Fibroblast of the conjunctiva (primary cell): Measurements from ENCODE around the gene SLC25A22.
A peak's percentile ranks its signal among the peaks of the same experiment; 100 is the strongest.

Experiments used
- DNase-seq: peaks from one replicate; pipeline ENCODE4 v3.0.0-alpha.2; 2010; ENCODE audit warnings: low read depth

Gene SLC25A22

DNA sequence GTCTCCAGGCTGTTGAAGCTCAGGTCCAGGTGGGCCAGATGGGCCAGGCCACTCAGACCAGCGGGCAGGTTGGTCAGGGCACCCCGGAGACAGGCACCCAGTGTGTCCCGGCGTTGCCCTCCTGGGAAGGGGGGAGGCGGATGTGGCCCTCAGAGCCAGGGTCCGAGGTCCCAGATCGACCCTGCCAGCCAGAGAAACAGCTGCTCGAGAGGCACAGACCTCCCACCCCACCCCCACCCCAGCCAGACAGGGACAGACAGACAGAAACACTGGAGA lies 5.3 kb upstream of the SLC25A22 start:
- no peak for DNase-seq

DNA sequence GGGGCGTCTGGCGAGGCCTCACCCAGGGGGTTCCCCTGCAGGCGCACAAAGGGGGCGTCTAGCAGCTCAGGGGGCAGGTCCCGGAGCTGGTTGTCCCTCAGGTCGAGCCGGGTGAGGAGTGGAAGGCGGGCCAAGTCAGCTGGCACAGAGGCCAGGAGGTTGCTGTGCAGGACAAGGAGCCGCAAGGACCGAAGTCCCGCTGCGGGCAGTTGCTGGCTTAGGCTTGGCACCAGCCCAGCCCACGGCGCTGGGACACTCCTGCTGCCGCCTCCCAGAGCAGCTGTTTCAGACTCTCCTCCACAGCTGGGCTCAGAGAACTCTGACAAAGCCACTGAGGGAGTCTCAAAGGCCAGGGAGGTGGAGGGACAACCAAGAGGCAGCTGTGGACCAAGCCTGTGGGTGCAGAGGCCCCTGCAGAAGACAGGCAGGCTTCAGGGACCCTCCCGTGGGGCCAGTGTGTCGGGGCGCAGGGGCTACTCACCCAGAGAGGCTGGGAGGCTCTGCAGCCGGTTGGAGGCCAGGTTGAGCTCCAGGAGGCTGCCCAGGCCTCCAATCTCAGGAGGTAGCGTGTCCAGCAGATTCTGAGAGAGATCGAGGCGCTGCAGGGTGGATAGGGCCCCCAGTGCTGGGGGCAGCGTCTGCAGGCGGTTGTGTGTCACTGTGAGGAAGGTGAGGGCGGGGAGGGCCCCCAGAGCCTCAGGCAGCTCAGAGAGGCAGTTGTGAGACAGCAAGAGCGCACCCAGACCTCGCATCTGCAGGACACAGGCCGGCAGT lies 4.8 kb upstream of the SLC25A22 start:
- DNase-seq = no peak

DNA sequence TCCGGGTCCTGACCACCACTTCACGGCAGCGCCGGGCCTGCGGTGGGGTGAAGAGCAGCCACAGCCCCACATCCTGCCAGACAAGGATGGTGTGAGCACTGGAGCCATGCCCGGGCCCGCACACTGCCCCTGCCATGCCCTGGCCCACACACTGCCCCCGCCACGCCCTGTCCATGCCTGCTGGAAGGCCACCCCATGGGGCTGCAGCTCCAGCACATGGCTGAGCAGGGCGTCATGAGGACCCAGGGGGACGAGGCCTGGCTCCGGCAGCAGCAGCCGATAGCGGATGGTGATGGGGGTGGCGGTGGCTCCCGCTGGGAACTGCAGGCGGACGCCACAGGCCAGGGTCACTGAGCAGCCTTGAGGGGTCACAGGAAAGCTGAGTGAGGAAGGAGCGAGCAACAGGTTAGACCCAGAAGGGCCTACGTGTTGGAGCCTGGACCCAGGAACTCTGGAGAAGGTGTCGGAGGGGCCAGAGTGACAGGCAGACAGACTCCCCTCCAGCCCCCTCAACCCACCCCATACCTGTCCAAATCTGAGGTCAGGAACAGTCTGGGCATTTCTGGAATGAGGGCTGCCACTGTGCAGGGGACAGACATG lies 4.0 kb upstream of the SLC25A22 start:
- no peak for DNase-seq

DNA sequence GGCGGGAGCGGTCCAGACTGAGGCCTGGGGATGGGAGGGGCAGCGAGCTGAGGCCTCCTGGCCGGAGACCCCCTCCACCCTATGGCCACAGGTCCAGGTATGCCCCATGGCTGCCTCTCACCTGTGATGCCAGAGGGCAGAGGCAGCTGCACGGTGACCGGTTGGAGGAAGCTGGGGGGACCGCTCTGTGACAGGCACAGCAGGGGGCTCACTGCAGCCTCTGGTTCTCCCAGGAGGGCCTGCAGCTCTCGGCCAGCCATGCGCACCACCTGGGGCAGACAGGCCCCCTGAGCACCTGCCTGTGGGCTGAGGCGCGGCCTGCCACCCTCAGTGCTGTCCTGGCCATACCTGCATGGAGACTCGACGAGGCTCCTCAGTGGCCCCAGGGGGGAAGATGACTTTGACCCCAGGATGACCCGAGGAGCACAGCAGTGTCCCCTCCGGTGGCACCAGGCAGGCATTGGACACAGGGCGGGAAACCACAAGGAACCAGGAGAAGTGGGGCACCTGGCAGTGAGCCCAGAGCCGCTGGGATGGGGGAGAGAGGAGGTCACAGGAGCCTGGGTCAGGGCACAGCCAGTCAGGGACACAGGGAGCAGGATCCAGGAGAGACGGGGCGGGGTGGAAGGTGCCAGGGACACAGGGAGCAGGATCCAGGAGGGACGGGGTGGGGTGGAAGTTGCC lies 3.2 kb upstream of the SLC25A22 start:
- DNase-seq = no peak

DNA sequence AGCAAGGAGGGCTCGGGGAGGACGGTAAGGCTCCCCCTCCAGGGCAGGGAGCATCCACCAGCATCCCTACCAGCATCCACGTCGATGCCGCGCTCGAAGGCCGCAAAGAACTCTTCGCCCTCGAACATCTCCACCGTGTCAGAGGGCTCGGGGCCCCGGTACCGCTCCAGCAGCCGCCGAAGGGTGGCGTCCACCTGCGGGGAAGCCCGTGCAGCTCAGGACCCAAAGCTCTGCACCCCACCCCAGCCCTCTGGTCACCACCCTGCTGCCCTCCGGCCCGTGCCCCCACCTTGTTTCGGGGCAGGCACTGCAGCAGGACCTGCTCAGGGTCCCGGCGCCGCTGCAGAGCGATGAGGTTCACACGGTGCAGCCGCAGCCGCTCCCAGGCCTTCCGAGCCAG lies 2.4 kb upstream of the SLC25A22 start:
- no peak for DNase-seq

DNA sequence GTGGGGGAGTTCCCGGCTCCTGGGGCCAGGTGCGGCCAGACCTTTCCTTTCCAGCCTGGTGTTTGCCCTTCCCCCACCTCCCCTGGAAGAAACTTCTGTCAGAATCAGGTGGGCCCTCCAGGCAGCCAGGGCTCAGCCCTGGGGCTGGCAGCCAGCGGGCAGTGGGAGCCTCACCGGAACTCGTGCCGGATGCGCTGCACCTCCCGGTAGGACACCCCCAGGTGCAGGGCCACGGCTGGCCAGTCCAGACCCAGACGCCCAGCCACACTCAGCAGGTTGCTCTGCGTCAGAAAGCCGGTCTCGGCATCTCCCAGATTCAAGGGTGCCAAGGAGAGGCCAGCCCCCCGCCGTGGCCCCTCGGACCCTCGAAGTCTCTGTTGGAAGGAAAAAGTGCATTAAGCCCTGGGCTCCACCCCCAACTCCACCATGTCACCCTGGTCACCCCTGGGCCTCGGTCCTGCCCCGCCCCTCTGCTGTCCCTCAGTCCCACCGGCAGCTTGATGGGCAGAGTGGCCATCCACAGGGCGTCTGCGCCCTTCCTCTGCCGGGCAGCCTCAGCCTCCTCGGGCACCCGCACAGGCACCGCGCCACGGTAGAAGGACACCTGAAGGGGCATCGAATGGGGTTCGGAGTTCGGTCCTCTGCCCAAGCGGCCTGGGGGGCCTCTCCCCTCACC lies 1.7 kb upstream of the SLC25A22 start:
- no peak for DNase-seq

DNA sequence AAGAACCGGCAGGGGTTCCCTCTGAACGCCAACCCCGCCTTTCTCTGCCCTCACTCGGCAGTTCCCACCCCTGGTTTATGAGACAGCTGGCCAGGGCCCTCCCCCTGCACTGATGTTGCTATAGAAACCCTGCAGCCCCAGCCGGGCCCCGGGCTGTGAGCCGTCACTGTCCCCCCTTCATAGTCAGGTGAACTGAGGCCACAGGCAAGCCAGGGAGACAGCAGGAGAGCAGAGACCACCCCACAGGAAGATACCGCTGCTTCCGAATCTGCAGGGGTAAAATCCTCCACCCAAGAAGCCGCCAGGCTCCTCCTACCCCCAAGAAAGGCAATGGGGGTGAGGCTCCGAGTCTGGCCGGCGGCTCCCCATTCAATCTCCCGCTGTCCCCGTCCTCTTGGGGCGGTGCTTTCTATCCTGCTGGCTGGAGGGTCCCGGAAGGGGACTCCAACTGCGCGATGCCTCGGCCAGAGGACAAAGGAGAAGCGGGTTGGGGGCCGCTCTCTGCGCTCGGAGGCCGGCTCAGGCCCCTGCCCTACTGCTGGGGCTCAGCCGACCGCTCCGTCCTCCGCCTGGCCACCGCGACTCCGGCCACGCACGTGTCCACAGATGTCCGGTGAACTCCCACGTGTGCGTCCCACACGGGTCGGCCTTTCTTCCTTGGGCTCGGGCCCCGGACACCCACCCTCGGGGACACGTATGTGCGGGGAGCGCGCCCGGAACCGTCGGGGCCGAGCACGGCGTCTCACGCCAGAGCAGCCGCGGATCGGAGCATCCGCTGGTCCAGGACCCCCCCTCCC lies 587 bp downstream of the SLC25A22 start:
- peak; percentile 62 for DNase-seq

DNA sequence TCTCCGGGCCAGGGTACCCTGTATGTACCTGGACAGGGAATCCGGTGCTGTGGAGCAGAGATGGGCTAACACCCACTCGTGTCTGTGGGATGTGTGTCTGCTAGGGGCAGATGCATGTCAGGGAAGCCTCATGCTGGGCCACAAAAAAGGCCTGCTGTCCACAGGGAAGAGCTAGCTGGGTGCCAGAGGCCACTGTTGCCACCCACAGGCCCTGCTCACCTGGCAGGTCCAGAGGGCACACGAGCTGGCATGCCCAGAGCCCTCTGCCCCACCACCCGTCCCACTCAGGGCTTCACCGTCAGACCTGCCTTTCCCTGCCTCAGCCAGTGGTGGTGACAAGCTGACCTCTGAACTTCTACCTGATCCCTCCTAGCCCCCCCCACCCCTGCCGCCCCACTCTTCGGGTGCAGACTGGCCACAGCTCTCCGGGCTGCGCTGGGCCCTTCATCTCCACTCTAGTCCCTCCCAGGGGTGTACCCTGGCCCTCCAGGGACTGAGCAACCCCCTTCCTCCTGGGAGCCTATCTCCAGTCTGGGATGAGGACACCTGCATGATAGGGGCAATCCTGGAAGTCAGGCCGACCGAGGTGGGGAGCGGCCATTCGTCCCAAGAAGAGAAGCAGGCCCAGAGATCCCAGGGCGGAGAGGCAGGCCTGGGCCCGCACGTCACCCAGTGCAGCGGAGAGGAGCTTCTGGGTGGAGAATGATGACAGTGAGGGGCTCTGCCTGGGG lies 1.4 kb downstream of the SLC25A22 start:
- no peak for DNase-seq

DNA sequence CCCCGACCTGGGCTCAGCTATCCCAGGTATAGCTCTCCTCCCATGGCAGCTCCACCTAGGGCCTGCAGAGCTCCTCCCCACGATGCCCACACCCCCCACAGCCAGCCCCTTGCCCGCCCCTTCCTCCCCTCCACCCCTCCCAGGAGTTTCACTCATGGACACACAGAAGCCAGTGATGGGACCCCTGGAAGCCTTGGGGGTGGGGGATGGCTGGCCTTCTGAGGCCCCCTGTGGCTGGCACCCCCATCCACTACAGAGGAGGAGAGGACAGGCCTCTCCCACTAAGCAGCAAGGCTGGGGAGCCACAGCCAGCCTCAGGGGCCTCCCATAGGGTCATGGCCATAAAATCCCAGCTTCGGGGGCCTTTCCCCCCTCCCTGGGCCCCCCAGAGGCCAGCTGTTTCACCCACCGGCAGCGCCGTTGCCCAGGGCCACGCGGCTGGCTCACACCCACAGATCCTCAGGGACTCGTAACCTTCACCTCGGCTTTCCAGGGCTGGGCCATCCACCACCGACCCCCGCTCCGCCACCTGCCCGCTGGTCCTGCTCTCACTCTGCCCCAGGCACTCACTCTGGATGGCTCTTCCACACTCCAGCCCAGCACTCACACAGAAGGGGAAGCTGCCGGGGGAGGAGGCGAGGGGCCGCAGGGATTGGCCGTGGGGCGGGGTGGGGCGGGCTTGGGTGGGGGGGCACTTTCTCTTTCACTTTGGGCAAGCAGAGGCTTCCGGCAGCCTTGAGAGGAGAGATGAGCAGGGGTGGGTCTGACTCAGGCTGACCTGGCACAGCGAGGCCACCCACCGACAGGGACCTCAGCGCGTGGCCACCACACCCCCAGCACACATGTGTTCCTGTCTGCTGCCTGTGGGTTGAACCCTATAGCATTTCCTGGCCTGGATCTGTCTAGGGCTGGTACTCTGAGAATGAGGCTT lies 2.2 kb downstream of the SLC25A22 start:
- peak; percentile 75 for DNase-seq

DNA sequence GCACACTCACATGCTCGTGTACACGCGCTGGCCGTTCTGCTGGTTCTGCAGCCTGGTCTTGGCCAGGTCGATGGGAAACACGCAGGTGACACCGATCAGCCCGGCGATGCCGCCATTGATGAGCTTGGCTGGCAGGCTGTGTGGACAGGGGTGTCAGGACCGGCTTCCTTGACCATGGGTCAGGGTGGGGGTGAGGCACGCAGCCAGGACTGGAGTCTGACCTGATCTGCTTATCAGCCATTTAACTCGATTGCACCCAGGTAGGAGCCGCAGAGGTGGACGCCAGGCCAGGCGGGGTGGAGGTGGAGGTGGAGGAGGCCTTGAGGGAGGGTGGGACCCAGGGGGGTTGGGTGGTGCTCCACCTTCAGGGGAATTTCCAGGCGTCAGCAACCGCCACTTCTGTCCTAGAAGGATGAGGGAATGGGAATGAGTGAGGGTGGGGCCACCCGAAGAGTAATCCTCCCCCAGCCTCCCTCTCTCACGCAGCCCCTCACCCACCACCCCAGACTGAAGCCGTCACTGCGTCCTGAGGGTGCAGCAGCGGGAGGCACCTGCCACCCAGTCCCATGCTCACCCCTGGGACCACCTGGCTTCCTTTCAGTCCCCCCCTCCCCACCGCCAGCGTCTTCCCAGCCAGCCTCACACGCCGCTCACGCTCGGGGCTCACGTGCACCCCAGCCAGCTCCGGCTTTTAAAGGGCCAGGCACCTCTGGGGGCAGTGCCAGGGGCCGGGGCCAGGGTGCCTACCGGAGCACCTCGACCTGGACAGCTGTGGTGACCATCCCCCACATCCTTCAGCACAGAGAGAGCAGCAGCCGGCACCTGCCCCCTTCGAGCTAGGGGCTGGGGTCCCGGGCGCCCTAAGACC lies 3.1 kb downstream of the SLC25A22 start:
- DNase-seq = no peak

DNA sequence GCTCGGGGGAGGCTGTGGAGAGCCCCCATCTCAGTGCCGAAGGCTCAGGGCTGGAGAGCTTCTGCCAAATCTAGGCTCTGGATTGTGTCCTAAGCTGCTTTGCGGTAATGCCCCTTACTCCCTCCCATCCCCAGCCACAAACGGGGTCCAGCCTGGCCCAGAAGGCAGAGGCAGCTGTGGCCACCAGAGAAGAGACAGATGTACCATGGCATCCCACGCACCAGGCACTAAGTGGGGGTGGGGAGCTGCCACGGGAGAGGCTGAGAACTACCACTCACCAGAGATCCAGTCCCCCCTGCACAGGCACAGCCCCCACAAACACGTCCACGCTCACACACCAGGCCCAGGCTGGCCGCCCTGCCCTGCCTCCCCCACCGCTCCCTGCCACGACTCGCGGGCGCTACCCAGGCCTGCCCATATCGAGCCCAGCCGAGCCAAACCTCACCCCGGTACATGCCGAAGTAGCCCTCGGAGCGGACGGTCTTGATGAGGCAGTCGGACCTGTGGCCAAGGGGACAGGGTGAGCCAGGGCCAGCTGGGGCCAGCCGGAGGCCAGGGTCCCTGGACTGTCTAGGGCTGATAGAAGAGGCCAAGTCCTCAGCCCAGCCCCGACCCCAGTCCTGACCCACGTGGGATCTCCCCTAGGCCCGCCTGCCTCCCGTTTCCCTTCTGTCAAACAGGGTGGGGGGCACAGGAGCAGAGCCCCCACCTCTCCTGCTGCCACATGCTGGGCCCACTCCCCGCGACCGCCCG lies 3.9 kb downstream of the SLC25A22 start:
- DNase-seq = no peak

DNA sequence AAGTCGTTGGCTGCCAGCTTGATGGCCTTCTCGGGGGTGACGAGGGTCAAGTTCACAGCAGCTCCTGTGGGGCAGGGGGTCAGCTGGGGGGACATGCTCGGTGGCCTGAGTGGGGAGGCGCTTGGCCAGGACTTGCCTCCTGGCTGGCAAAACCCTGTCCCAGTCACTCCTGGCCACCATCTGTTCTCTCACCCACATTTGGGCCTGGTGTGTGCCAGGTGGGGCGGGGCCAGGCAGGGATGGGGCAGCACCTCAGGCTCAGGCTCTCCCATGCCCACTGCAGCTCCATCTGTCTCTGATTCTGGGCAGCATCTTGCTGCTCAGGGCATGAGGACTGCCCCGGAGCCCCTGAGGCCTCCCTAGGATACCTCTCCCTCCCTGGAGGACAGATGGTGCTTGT lies 4.5 kb downstream of the SLC25A22 start:
- DNase-seq = no peak

DNA sequence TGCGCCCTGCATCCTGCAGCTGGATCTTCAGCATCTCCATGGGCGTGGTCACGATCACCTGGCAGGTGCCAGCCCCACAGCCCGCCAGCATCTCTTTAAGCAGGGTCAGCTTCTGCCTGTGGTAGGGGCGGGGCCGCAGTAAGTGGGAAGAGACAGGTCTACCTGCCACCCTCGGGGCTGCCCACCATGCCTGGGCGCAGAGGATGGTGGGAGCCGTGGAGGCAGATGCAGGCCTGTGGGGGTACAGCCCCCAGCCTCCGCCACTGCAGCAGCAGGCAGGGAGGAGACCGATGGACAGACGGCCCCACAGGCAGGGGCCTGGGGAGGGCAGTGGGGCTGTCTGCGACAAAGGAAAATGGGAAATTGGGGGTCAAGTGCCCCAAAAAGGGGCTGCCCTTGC lies 5.2 kb downstream of the SLC25A22 start:
- DNase-seq = no peak

DNA sequence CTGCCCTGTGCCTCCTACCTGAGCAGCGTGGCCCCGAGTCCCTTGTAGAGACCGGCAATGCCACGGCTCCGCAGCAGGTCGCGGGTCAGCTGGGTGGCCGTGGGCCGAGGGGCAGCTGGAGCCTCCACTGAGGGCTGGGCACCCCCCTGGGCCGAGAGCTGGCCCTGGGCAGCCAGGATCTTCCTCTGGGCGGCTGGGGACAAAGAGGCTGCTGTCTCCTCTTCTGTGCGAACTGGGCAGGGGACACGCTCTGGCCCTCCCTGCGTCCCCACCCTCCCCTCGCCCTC lies 5.6 kb downstream of the SLC25A22 start:
- no peak for DNase-seq

DNA sequence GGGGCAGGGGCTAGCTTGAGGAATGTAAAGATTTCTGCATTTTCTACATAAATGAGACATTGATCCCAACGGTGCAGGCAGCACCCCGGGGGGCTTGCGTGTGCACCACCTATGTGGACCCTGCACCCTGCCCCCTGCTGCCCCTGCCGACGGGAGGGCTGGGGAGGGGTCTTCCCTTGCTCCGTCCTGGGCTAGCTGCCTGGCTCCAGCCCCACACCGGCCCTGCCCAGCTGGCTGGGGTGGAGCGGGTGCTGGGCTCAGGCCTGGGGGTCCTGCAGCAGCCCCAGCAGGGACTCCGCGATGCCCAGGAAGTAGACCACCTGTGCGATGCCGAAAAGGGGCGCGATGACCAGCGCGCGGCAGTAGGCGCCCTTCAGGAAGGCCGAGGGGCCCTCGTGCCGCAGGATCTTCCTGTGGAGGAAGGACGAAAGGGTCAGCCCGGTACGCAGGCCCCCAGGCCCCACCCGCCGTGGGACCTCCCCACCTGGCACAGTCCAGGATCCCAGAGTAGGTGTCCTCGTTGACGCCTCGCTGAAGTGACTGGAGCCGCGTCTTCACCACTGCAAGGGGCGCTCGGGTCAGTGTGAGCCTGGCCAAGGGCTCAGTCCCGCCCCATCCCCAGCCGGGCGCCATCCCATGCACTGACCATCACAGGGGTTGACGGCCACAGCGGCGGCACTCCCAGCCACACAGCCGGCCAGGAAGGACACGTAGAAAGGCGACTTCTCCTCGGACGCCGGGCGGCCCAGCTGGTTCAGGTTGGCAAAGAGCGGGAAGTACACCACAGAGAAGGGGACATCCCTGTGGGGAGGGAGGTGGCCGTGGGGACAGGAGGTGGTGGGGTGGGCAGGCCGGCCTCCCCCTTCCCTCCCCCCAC lies 6.2 kb downstream of the SLC25A22 start:
- no peak for DNase-seq

DNA sequence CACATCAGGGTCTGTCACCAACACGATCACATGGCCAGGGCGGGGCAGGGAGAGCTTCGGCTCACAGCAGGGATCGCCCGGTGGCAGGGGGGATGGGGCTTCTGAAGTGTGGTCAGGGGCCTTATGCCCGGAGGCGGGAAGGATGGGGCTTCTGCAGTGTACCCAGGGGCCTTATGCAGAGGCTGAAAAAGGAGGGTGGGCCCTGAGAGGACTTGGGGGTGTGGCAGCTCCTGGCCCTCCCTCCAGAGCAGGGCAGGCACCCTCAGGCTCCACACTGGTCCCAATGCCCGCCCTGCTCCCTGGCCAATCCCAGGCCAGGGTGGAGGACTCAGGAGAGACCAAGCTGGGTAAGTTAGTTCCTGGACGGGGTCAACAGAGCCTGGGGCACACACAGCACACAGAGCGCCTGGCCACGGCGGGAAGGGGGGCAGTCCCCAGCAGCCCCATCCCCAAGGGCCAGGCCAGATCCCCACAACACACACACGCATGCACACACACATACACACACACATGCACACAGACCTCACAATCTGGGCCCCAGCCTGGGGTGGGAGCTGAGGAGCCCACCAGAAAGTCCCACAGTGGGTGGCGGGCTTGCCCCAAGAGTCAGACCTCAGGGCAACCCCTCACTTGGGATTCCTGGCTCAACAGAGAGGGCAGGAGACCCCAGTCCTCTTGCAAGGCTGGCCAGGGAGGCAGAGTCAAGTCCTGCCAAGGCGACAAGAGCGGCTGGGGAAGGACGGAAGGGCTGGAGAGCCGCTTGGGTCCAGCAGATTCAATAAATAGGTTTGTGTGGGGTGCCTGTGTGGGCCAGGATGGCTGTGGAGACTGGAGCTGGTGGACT lies 7.1 kb downstream of the SLC25A22 start:
- DNase-seq = no peak

DNA sequence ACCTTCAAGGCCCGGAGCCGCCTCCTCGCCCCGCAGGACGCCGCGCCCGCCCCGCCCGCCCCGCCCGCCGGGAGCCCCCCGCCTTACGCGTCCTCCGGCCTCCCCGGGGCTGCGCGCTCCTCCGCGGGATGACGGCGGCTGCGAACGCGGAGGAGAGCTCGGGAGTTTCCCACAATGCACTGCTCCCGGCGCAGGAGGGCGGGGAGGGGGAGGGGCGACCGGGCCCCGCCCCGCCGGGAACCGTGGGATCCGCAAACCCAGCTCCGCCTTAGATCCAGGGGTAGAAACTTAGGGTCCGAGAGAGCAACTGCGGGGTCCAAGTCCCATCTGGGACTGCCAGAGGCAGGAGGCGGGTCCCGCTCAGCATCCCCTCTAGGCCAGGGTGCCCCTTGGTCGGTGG lies 8.1 kb downstream of the SLC25A22 start, which contains the start of gene CEND1:
CEND1 (minus strand) TSS at position 148 of the 400 bp plus-strand sequence. CDS start 1,514 bp downstream, outside the sequence.
- no peak for DNase-seq
